DMS153 (cell line): ENCODE measurements around the gene MTHFD2L.
"Not testable (repeated sequence)": the region's sequence is repeated elsewhere in the genome, so short reads cannot be mapped to it uniquely, and the experiment has no call there.

Source experiments
- DNase-seq: peaks from one replicate; lab custom pipeline; 2025; lab: John Stamatoyannopoulos, UW

Gene MTHFD2L

DNA sequence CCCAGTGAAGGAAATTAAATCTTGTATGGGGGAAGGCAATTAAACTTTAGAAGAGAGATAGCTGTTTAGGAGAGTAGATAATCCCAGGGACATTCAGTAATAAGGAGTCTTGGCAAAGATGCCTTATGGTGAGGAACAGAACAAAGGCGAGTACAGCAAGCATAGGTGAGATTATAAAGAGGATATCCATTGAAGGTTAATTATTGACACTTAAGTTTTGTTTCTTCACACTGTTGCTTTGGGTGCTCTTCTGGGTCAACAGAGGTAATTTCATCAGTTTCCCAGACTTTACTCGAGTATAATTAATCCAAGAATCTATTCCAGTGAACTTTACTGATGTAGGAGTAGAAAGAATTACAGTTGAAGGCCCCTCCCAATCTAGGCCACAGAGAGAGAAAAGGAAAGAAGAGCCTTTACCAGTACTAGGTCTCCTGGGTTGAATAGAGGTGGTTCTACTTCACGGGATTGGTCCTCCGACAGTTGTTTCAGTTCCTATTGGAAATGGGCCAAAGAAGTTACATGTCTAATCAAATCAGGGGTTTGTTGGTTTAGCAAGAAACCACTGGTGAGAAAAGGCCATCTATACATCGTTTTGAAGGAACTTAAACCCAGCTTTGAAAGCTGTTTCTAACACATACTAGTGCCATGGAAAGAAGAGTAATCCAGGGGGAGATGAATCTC lies 177.6 kb downstream of the MTHFD2L start:
- no peak for DNase-seq

DNA sequence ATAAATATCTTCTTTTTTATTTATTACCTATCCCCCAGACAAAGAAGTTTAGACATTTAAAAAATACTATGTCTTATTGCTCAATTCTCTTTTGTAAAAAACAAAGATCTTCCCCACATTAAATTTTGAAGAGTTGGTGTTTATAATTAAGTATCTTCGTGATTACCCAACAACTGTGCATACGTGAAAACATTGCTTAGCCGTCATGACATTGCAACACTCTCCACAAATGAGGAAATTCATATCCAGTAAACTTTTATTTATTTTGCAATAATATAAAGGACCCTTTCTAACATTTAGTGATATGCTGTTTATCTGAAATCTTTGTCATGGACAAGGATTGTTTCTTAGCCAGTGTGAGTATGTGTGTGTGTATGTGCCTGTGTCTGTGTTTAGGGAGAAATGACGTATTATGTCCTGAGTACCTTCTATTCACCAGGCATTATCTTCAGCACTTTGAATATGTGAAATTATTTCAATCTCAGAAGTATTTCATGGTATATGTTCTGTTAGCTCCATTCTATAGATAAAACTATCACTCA lies 180.9 kb downstream of the MTHFD2L start:
- no peak for DNase-seq

GRCh38 chr4:74339501-74339900 lies 181.6 kb downstream of the MTHFD2L start:
- no peak for DNase-seq

- not testable (repeated sequence) for DNase-seq
Observed at GRCh38 chr4:74340421-74340820, 182.5 kb downstream of the MTHFD2L start.

GRCh38 chr4:74344031-74344430 lies 186.1 kb downstream of the MTHFD2L start:
- no peak for DNase-seq
